ENCODE measurements around the gene ADAM10.

The ADAM10 gene

GRCh38 chr15:58716027-58716426 lies 33.5 kb downstream of the ADAM10 start:
- DNase-seq (ENCODE audit: low read depth in 3 of 3, low spot score in 1 of 3), result no peak

- DNase-seq (ENCODE audit: low read depth in 3 of 3, low spot score in 1 of 3), result no peak
These were observed 34.1 kb downstream of the ADAM10 start for GRCh38 chr15:58715266-58715917.

GRCh38 chr15:58710701-58711100 lies 38.8 kb downstream of the ADAM10 start:
- DNase-seq (ENCODE audit: low read depth in 3 of 3, low spot score in 1 of 3), result no peak

- DNase-seq (ENCODE audit: low read depth in 3 of 3, low spot score in 1 of 3), result no peak
These were observed 42.1 kb downstream of the ADAM10 start for GRCh38 chr15:58707397-58707796.

- DNase-seq (ENCODE audit: low read depth in 3 of 3, low spot score in 1 of 3), result no peak
These were observed 44.4 kb downstream of the ADAM10 start for GRCh38 chr15:58705105-58705504.

- no peak for DNase-seq (ENCODE audit: low read depth in 3 of 3, low spot score in 1 of 3)
These were observed 45.2 kb downstream of the ADAM10 start for GRCh38 chr15:58704155-58704865.

- DNase-seq (ENCODE audit: low read depth in 3 of 3, low spot score in 1 of 3), result no peak
These were observed 45.9 kb downstream of the ADAM10 start for GRCh38 chr15:58703610-58704009.

- DNase-seq (ENCODE audit: low read depth in 3 of 3, low spot score in 1 of 3), result no peak
These were observed 47.3 kb downstream of the ADAM10 start for GRCh38 chr15:58702233-58702632.

GRCh38 chr15:58701376-58701775 lies 48.1 kb downstream of the ADAM10 start:
- no peak for DNase-seq (ENCODE audit: low read depth in 3 of 3, low spot score in 1 of 3)

- no peak for DNase-seq (ENCODE audit: low read depth in 3 of 3, low spot score in 1 of 3)
These were observed 49.7 kb downstream of the ADAM10 start for GRCh38 chr15:58699769-58700168.

GRCh38 chr15:58698887-58699641 lies 50.4 kb downstream of the ADAM10 start:
- DNase-seq (ENCODE audit: low read depth in 3 of 3, low spot score in 1 of 3), result no peak

GRCh38 chr15:58697220-58697619 lies 52.3 kb downstream of the ADAM10 start:
- no peak for DNase-seq (ENCODE audit: low read depth in 3 of 3, low spot score in 1 of 3)

- no peak for DNase-seq (ENCODE audit: low read depth in 3 of 3, low spot score in 1 of 3)
These were observed 52.8 kb downstream of the ADAM10 start for GRCh38 chr15:58696738-58697137.

- no peak for DNase-seq (ENCODE audit: low read depth in 3 of 3, low spot score in 1 of 3)
These were observed 54.7 kb downstream of the ADAM10 start for GRCh38 chr15:58694641-58695398.

GRCh38 chr15:58690703-58691102 lies 58.8 kb downstream of the ADAM10 start:
- no peak for DNase-seq (ENCODE audit: low read depth in 3 of 3, low spot score in 1 of 3)

- no peak for DNase-seq (ENCODE audit: low read depth in 3 of 3, low spot score in 1 of 3)
These were observed 59.9 kb downstream of the ADAM10 start for GRCh38 chr15:58689646-58690045.

- DNase-seq (ENCODE audit: low read depth in 3 of 3, low spot score in 1 of 3), result no peak
These were observed 63.2 kb downstream of the ADAM10 start for GRCh38 chr15:58686286-58686685.

- DNase-seq (ENCODE audit: low read depth in 3 of 3, low spot score in 1 of 3), result no peak
These were observed 64.8 kb downstream of the ADAM10 start for GRCh38 chr15:58684751-58685150.

- no peak for DNase-seq (ENCODE audit: low read depth in 3 of 3, low spot score in 1 of 3)
These were observed 65.3 kb downstream of the ADAM10 start for GRCh38 chr15:58684036-58684710.

GRCh38 chr15:58682234-58682633 lies 67.3 kb downstream of the ADAM10 start:
- no peak for DNase-seq (ENCODE audit: low read depth in 3 of 3, low spot score in 1 of 3)

GRCh38 chr15:58678683-58679082 lies 70.8 kb downstream of the ADAM10 start:
- no peak for DNase-seq (ENCODE audit: low read depth in 3 of 3, low spot score in 1 of 3)

Measured in stimulated activated CD4-positive, alpha-beta T cell treated with anti-CD3 and anti-CD28 coated beads, TNF-alpha, amount 100 ng/mL, for 1 hour (primary cell).